ENCODE measurements around the gene TOGARAM2. TPM values are rescaled to one million over a fixed set of nuclear protein-coding genes. Genes with fewer than 3 reads are reported as not detected.

Gene TOGARAM2
- total and polyA plus RNA-seq, 8 donors: 0.03 to 9.1 (median 0.74) TPM

GRCh38 chr2:28958689-28959088 lies 22.4 kb upstream of the TOGARAM2 start:
- DNase-seq (peak in 2 of 6 donors; percentile 18 to 50), ATAC-seq (peak; percentile 81 to 96 (median 94)), FAIRE-seq (no peak)
- intact Hi-C loops (cut with DNase I): loop anchor here in 1 of 3 donors (5.0 kb wide), 1 partner anchor 234 kb away; no protein-coding TSS in a partner anchor
- Histone ChIP-seq H3K9me3 (no peaks in the 10 kb centered on the region), H3K4me1 (no peaks in the 10 kb centered on the region), H3K27ac (no peak overlapping the region), H3K36me3 (no peaks in the 10 kb centered on the region), H3K4me3 (no peak overlapping the region), H3K27me3 (no peaks in the 10 kb centered on the region)
- TF ChIP-seq, protein P1, sequence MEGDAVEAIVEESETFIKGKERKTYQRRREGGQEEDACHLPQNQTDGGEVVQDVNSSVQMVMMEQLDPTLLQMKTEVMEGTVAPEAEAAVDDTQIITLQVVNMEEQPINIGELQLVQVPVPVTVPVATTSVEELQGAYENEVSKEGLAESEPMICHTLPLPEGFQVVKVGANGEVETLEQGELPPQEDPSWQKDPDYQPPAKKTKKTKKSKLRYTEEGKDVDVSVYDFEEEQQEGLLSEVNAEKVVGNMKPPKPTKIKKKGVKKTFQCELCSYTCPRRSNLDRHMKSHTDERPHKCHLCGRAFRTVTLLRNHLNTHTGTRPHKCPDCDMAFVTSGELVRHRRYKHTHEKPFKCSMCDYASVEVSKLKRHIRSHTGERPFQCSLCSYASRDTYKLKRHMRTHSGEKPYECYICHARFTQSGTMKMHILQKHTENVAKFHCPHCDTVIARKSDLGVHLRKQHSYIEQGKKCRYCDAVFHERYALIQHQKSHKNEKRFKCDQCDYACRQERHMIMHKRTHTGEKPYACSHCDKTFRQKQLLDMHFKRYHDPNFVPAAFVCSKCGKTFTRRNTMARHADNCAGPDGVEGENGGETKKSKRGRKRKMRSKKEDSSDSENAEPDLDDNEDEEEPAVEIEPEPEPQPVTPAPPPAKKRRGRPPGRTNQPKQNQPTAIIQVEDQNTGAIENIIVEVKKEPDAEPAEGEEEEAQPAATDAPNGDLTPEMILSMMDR (IDR thresholded peaks at IDR 0.05): peak; percentile 39 to 62 (median 40)
- 22 to 26% methylated on average over 9 of the region's 9 CpGs for WGBS, 2 donors

GRCh38 chr2:28960401-28960800 lies 20.7 kb upstream of the TOGARAM2 start:
- H3K9me3 ChIP-seq: no peaks in the 10 kb centered on the region
- no peaks in the 10 kb centered on the region for H3K4me1 ChIP-seq
- WGBS, 2 donors: 41 to 48% methylated on average over 5 of the region's 5 CpGs
- H3K36me3 ChIP-seq: no peaks in the 10 kb centered on the region
- H3K4me3 ChIP-seq: no peak overlapping the region
- intact Hi-C loops (cut with DNase I): loop anchor here in 2 of 3 donors (5.0 to 10.0 kb wide), 2 partner anchors 234 to 242 kb away; no protein-coding TSS in a partner anchor
- no peak overlapping the region for H3K27ac ChIP-seq
- FAIRE-seq (no peak), DNase-seq (no peak), ATAC-seq (no peak)
- TF ChIP-seq, protein P1 (IDR thresholded peaks at IDR 0.05): no peak
- no peaks in the 10 kb centered on the region for H3K27me3 ChIP-seq

DNA sequence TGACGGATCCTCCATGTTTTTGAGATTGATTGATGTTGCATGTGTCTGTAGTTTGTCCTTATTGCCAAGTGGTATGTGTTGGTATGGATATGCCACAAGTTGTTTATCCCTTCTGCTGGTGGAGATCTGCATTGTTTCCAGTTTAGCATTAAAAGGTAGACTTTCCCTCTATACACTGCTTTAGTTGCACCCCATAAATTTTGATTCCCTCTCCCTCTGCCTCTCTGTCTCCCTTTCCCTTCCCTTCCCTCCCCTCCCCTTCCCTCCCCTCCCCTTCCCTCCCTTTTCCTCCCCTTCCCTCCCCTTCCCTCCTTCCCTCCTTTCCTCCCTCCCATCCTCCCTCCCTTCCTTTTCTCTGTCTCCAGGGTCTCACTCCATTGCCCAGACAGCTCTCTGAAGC lies 18.6 kb upstream of the TOGARAM2 start:
- Histone ChIP-seq H3K4me3 (no peak overlapping the region), H3K9me3 (no peaks in the 10 kb centered on the region), H3K27ac (no peak overlapping the region), H3K27me3 (no peaks in the 10 kb centered on the region), H3K4me1 (no peaks in the 10 kb centered on the region), H3K36me3 (no peaks in the 10 kb centered on the region)
- DNase-seq (no peak), ATAC-seq (no peak), FAIRE-seq (no peak)
- TF ChIP-seq, protein P1 (IDR thresholded peaks at IDR 0.05): no peak
- intact Hi-C loops (cut with DNase I): loop anchor here in 2 of 3 donors (5.0 to 10.0 kb wide), 2 partner anchors 232 to 240 kb away; no protein-coding TSS in a partner anchor
- WGBS, 2 donors: 81 to 91% methylated on average over 1 of the region's 1 CpG

- Histone ChIP-seq H3K4me1 (no peaks in the 10 kb centered on the region), H3K36me3 (no peaks in the 10 kb centered on the region), H3K27me3 (no peaks in the 10 kb centered on the region), H3K4me3 (no peak overlapping the region), H3K9me3 (no peaks in the 10 kb centered on the region), H3K27ac (no peak overlapping the region)
- TF ChIP-seq, protein P1 (IDR thresholded peaks at IDR 0.05): no peak
- ATAC-seq: no peak
- no peak for DNase-seq
- WGBS, 2 donors: 88 to 91% methylated on average over 6 of the region's 6 CpGs
- FAIRE-seq: no peak
- intact Hi-C loops (cut with DNase I): no loop called here
Observed at GRCh38 chr2:28970464-28971160, 10.5 kb upstream of the TOGARAM2 start.

- DNase-seq (no peak), FAIRE-seq (no peak), ATAC-seq (no peak)
- no peaks in the 10 kb centered on the region for H3K36me3 ChIP-seq
- H3K27me3 ChIP-seq: no peaks in the 10 kb centered on the region
- TF ChIP-seq, protein P1 (IDR thresholded peaks at IDR 0.05): no peak
- H3K27ac ChIP-seq: no peak overlapping the region
- no peaks in the 10 kb centered on the region for H3K4me1 ChIP-seq
- H3K4me3 ChIP-seq: no peak overlapping the region
- 72 to 77% methylated on average over 6 of the region's 6 CpGs for WGBS, 2 donors
- H3K9me3 ChIP-seq: no peaks in the 10 kb centered on the region
- intact Hi-C loops (cut with DNase I): no loop called here
Observed at GRCh38 chr2:28972778-28973335, 8.2 kb upstream of the TOGARAM2 start.
